ENCODE measurements around the gene CSPG5.

GRCh38 chr3:47533481-47533880 lies 45.2 kb downstream of the CSPG5 start:
- TF ChIP-seq CTCF (IDR thresholded peaks at IDR 0.05) (no peak), POLR2A (IDR thresholded peaks at IDR 0.05) (no peak), EP300 (IDR thresholded peaks at IDR 0.05) (no peak)
